Osteocyte (in vitro differentiated cells): ENCODE measurements around the gene PDZRN3. TPM values are rescaled to one million over a fixed set of nuclear protein-coding genes. Genes with fewer than 3 reads are reported as not detected.

Source experiments
- DNase-seq: peaks from one replicate; pipeline ENCODE4 v3.0.0; 2021; ENCODE audit warnings: mixed read lengths; ENCODE audit not compliant: unreplicated experiment; ENCODE audit errors: extremely low spot score
- H3K27ac Mint-ChIP-seq: one replicate; pipeline ENCODE4 v1.8.0; 2021; ENCODE audit warnings: mild to moderate bottlenecking, mixed read lengths; ENCODE audit not compliant: unreplicated experiment
- H3K27me3 Mint-ChIP-seq: one replicate; pipeline ENCODE4 v1.8.0; 2021; ENCODE audit warnings: mixed read lengths; ENCODE audit not compliant: unreplicated experiment
- H3K36me3 Mint-ChIP-seq: one replicate; pipeline ENCODE4 v1.8.0; 2021; ENCODE audit warnings: mixed read lengths; ENCODE audit not compliant: unreplicated experiment
- H3K4me1 Mint-ChIP-seq: one replicate; pipeline ENCODE4 v1.8.0; 2021; ENCODE audit warnings: mixed read lengths; ENCODE audit not compliant: unreplicated experiment
- H3K4me3 Mint-ChIP-seq: one replicate; pipeline ENCODE4 v1.8.0; 2021; ENCODE audit warnings: mild to moderate bottlenecking, moderate library complexity, mixed read lengths; ENCODE audit not compliant: unreplicated experiment
- H3K9me3 Mint-ChIP-seq: one replicate; pipeline ENCODE4 v1.8.0; 2021; ENCODE audit warnings: mixed read lengths; ENCODE audit not compliant: unreplicated experiment
- total RNA-seq: library from RNA; stranded (reverse); gene quantifications from 2 replicates; pipeline ENCODE4 v1.2.1, GENCODE V29; 2021
- TF ChIP-seq, protein P1 (sequence below): fragments of 200-600 bp; sonication (generic); IDR thresholded peaks from 2 replicates; pipeline ENCODE4 v1.5.0; 2021; ENCODE audit warnings: antibody characterized with exemption, mild to moderate bottlenecking, moderate library complexity

The PDZRN3 gene
- total RNA-seq, 1 donor from 2014 or later: 34.1 TPM

DNA sequence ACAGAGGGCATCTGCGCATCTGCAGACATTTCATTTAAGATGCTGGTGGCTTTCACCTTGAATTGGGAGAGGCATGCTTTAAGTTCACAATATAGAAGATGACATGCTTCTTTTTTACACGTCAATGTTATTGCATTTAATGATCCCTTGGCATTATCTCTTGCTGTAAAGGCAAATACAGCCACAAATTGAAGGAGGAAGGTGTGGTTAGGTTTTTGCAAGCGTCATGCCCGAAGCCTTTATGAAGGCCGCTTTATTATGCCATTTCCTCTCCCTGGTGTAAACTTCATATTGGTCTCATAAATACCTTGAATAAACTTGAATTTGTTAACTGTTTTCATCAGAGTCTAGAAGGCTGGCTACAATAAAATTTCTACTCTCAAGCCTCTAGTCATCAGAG lies 212.7 kb downstream of the PDZRN3 start:
- Mint-ChIP-seq H3K4me1 (no peaks in the 10 kb centered on the region), H3K27me3 (no peaks in the 10 kb centered on the region), H3K9me3 (no peaks in the 10 kb centered on the region), H3K4me3 (no peak overlapping the region), H3K36me3 (no peaks in the 10 kb centered on the region), H3K27ac (no peak overlapping the region)
- TF ChIP-seq, protein P1, sequence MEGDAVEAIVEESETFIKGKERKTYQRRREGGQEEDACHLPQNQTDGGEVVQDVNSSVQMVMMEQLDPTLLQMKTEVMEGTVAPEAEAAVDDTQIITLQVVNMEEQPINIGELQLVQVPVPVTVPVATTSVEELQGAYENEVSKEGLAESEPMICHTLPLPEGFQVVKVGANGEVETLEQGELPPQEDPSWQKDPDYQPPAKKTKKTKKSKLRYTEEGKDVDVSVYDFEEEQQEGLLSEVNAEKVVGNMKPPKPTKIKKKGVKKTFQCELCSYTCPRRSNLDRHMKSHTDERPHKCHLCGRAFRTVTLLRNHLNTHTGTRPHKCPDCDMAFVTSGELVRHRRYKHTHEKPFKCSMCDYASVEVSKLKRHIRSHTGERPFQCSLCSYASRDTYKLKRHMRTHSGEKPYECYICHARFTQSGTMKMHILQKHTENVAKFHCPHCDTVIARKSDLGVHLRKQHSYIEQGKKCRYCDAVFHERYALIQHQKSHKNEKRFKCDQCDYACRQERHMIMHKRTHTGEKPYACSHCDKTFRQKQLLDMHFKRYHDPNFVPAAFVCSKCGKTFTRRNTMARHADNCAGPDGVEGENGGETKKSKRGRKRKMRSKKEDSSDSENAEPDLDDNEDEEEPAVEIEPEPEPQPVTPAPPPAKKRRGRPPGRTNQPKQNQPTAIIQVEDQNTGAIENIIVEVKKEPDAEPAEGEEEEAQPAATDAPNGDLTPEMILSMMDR: no peak
- DNase-seq: no peak

DNA sequence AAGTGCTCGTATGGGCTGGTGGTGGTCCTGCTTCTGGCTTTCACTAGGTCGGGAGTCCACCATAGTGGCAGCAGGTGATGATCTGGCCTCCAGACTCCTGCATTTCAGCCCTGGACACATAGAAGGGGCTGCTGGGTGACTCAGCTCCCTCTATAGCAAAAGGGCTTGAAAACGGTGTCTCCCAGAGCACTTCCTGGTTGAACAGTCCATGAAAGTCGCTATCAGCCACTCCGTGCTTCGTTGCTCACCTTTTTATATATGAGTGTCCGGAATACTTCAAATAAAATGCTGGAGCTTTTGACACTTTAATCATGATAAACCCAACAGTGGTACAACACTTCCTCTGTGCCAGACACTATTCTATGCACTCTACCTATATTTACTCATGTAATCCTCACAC lies 213.2 kb downstream of the PDZRN3 start:
- no peak for DNase-seq
- H3K4me1 Mint-ChIP-seq: no peaks in the 10 kb centered on the region
- no peaks in the 10 kb centered on the region for H3K36me3 Mint-ChIP-seq
- no peaks in the 10 kb centered on the region for H3K27me3 Mint-ChIP-seq
- TF ChIP-seq, protein P1: no peak
- H3K4me3 Mint-ChIP-seq: no peak overlapping the region
- H3K27ac Mint-ChIP-seq: no peak overlapping the region
- no peaks in the 10 kb centered on the region for H3K9me3 Mint-ChIP-seq

DNA sequence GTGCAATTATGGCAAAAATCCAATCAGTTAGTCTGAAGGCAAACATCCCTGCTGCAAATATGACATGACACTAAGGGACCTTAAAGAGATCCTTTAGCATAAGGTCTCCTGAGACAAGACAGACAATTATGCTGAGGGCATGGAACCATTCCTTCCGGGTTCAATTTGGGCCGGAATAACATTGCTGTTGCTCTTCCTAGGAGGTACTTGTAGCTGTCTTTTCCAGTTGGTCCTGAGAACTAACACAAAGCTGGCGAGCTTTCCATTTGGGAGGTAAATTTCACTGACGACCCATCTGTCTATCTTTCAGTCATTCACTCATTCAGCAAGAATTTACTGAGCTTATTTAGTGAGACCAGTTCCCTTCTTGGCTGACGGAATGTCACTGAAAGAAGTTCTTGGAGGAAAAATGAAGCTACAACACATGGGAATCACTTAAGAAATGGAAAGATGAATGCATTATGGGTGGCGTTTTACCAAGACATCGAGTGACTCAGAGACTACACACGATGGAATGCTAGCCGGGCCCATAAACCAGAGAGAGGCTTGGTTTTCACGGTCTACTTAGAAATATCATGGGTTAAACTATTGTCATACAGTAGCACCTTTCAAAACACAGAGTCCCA lies 215.5 kb downstream of the PDZRN3 start:
- no peaks in the 10 kb centered on the region for H3K27me3 Mint-ChIP-seq
- peaks cover 7% of the 10 kb centered on the region for H3K4me1 Mint-ChIP-seq
- no peaks in the 10 kb centered on the region for H3K9me3 Mint-ChIP-seq
- no peak overlapping the region for H3K4me3 Mint-ChIP-seq
- H3K36me3 Mint-ChIP-seq: no peaks in the 10 kb centered on the region
- H3K27ac Mint-ChIP-seq: no peak overlapping the region
- no peak for DNase-seq
- TF ChIP-seq, protein P1: no peak

DNA sequence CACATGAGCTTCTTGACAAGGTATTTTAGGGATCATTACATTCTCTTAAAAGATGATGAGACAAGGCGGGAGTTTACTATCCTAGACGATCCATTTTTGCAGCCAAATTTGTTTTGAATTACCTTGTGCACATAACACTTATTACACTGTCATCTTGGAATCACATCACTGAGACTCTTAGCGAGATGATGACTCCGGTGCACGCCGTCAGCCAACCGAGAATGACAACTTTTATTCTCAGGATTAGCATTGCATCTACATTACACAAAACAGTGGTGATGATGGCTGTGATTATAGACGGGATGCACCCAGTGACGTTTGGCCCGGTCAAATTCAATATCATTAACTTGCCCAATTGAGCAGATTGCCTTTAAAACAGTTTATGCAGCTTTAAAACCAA lies 216.1 kb downstream of the PDZRN3 start:
- Mint-ChIP-seq H3K4me1 (peaks cover 7% of the 10 kb centered on the region), H3K4me3 (no peak overlapping the region), H3K9me3 (no peaks in the 10 kb centered on the region), H3K27me3 (no peaks in the 10 kb centered on the region), H3K27ac (no peak overlapping the region), H3K36me3 (no peaks in the 10 kb centered on the region)
- no peak for DNase-seq
- TF ChIP-seq, protein P1: no peak

- H3K9me3 Mint-ChIP-seq: no peaks in the 10 kb centered on the region
- peaks cover 7% of the 10 kb centered on the region for H3K4me1 Mint-ChIP-seq
- H3K27ac Mint-ChIP-seq: no peak overlapping the region
- no peak for DNase-seq
- H3K36me3 Mint-ChIP-seq: peaks cover 4% of the 10 kb centered on the region
- TF ChIP-seq, protein P1: no peak
- no peak overlapping the region for H3K4me3 Mint-ChIP-seq
- H3K27me3 Mint-ChIP-seq: no peaks in the 10 kb centered on the region
Measured at GRCh38 chr3:73407577-73407976, 217.2 kb downstream of the PDZRN3 start.
